ENCODE results near the gene MELTF.

- TF ChIP-seq CTCF (IDR thresholded peaks at IDR 0.05; ENCODE audit: low read depth, low read length): no peak
- no peak for TF ChIP-seq EZH2phosphoT487 (IDR thresholded peaks at IDR 0.05; ENCODE audit: low read depth)
These were observed 48.0 kb downstream of the MELTF start for GRCh38 chr3:196981657-196982056.

All from OCI-LY3 (cell line).